Natural killer cell treated with Interleukin-12 subunit alpha and Interleukin-12 subunit beta and Interleukin-15 and Interleukin-18, amount 100 ng/mL, for 72 hours (primary cell): ENCODE data around the gene PRKCB. TPM values are rescaled to one million over a fixed set of nuclear protein-coding genes. Genes with fewer than 3 reads are reported as not detected.

Experiments
- ATAC-seq, 2 donors: fragments of 150-1000 bp; cut with Tn5 transposase in 1 of 2; sonication (Bioruptor Pico), chemical (Tn5 transposase) in 1 of 2; 2 replicates each; pipeline ENCODE4 v1.10.0; 2021
- DNase-seq: peaks from one replicate; pipeline ENCODE4 v3.0.0; 2022; ENCODE audit warnings: low spot score
- H3K27ac Mint-ChIP-seq, 2 donors: 1 replicate in 1 of 2; 2 replicates in 1 of 2; pipeline ENCODE4 v1.8.0; 2022; ENCODE audit warnings: mixed read lengths in 2 of 2, mild to moderate bottlenecking in 1 of 2, moderate library complexity in 1 of 2
- H3K27me3 Mint-ChIP-seq, 2 donors: 1 replicate in 1 of 2; 2 replicates in 1 of 2; pipeline ENCODE4 v1.8.0; 2022; ENCODE audit warnings: mixed read lengths in 2 of 2
- H3K36me3 Mint-ChIP-seq: one replicate; pipeline ENCODE4 v1.8.0; 2022; ENCODE audit warnings: mixed read lengths
- H3K4me1 Mint-ChIP-seq, 2 donors: 1 replicate in 1 of 2; 2 replicates in 1 of 2; pipeline ENCODE4 v1.8.0; 2022; ENCODE audit warnings: low read depth in 2 of 2, mixed read lengths in 2 of 2, mild to moderate bottlenecking in 1 of 2
- H3K4me3 Mint-ChIP-seq: one replicate; pipeline ENCODE4 v1.8.0; 2022; ENCODE audit warnings: mixed read lengths
- H3K9me3 Mint-ChIP-seq: 2 replicates; pipeline ENCODE4 v1.8.0; 2022; ENCODE audit warnings: mixed read lengths
- total RNA-seq, 2 donors: library from RNA; stranded (reverse); gene quantifications; one replicate each; pipeline ENCODE4 v1.2.3, GENCODE V29; 2022

PRKCB gene
- total RNA-seq, 2 donors from 2014 or later, result 193 to 273 TPM

- no peaks in the 10 kb centered on the region for H3K27me3 Mint-ChIP-seq
- H3K36me3 Mint-ChIP-seq, result peaks cover 38% of the 10 kb centered on the region
- H3K27ac Mint-ChIP-seq, result no peak overlapping the region
- DNase-seq (no peak), ATAC-seq (no peak)
- H3K4me3 Mint-ChIP-seq, result no peak overlapping the region
- H3K4me1 Mint-ChIP-seq, result peaks cover 0 to 18% of the 10 kb centered on the region in 2 donors
- H3K9me3 Mint-ChIP-seq, result no peaks in the 10 kb centered on the region
These were observed 288.5 kb downstream of the PRKCB start for GRCh38 chr16:24124291-24124690.

- DNase-seq (no peak), ATAC-seq (no peak)
- H3K36me3 Mint-ChIP-seq, result peaks cover 38% of the 10 kb centered on the region
- no peaks in the 10 kb centered on the region for H3K9me3 Mint-ChIP-seq
- H3K27me3 Mint-ChIP-seq, result no peaks in the 10 kb centered on the region
- peaks cover 0 to 21% of the 10 kb centered on the region in 2 donors for H3K4me1 Mint-ChIP-seq
- no peak overlapping the region for H3K27ac Mint-ChIP-seq
- no peak overlapping the region for H3K4me3 Mint-ChIP-seq
These were observed 289.4 kb downstream of the PRKCB start for GRCh38 chr16:24125214-24125613.

GRCh38 chr16:24129412-24129918 lies 293.7 kb downstream of the PRKCB start:
- Mint-ChIP-seq H3K27ac (no peak overlapping the region), H3K4me1 (peaks cover 4 to 14% of the 10 kb centered on the region in 2 donors), H3K27me3 (no peaks in the 10 kb centered on the region), H3K9me3 (no peaks in the 10 kb centered on the region), H3K36me3 (peaks cover 16% of the 10 kb centered on the region), H3K4me3 (no peak overlapping the region)
- ATAC-seq (no peak), DNase-seq (no peak)

- no peak for ATAC-seq
- no peaks in the 10 kb centered on the region for H3K9me3 Mint-ChIP-seq
- peaks cover 4 to 9% of the 10 kb centered on the region in 2 donors for H3K4me1 Mint-ChIP-seq
- H3K4me3 Mint-ChIP-seq, result no peak overlapping the region
- H3K36me3 Mint-ChIP-seq, result peaks cover 5% of the 10 kb centered on the region
- H3K27me3 Mint-ChIP-seq, result no peaks in the 10 kb centered on the region
- no peak for DNase-seq
- no peak overlapping the region for H3K27ac Mint-ChIP-seq
These were observed 294.8 kb downstream of the PRKCB start for GRCh38 chr16:24130494-24131085.

- Mint-ChIP-seq H3K27ac (no peak overlapping the region), H3K36me3 (no peaks in the 10 kb centered on the region), H3K27me3 (no peaks in the 10 kb centered on the region), H3K9me3 (no peaks in the 10 kb centered on the region), H3K4me1 (peaks cover 4 to 11% of the 10 kb centered on the region in 2 donors), H3K4me3 (no peak overlapping the region)
- DNase-seq, result no peak
- ATAC-seq, result no peak
These were observed 295.5 kb downstream of the PRKCB start for GRCh38 chr16:24131294-24131693.

- H3K4me3 Mint-ChIP-seq, result no peak overlapping the region
- no peak for DNase-seq
- no peak for ATAC-seq
- no peaks in the 10 kb centered on the region for H3K36me3 Mint-ChIP-seq
- no peaks in the 10 kb centered on the region for H3K9me3 Mint-ChIP-seq
- no peak overlapping the region for H3K27ac Mint-ChIP-seq
- H3K4me1 Mint-ChIP-seq, result peaks cover 4 to 11% of the 10 kb centered on the region in 2 donors
- no peaks in the 10 kb centered on the region for H3K27me3 Mint-ChIP-seq
These were observed 296.4 kb downstream of the PRKCB start for GRCh38 chr16:24132048-24132796.

GRCh38 chr16:24132797-24133155 lies 297.0 kb downstream of the PRKCB start:
- Mint-ChIP-seq H3K4me3 (no peak overlapping the region), H3K4me1 (peaks cover 4 to 11% of the 10 kb centered on the region in 2 donors), H3K27ac (no peak overlapping the region), H3K36me3 (no peaks in the 10 kb centered on the region), H3K9me3 (no peaks in the 10 kb centered on the region), H3K27me3 (no peaks in the 10 kb centered on the region)
- ATAC-seq, result no peak
- no peak for DNase-seq

GRCh38 chr16:24135624-24136565 lies 300.1 kb downstream of the PRKCB start:
- ATAC-seq (no peak), DNase-seq (no peak)
- no peak overlapping the region for H3K27ac Mint-ChIP-seq
- H3K4me3 Mint-ChIP-seq, result no peak overlapping the region
- peaks cover 14 to 17% of the 10 kb centered on the region in 2 donors for H3K4me1 Mint-ChIP-seq
- H3K36me3 Mint-ChIP-seq, result no peaks in the 10 kb centered on the region
- no peaks in the 10 kb centered on the region for H3K27me3 Mint-ChIP-seq
- H3K9me3 Mint-ChIP-seq, result no peaks in the 10 kb centered on the region

- Mint-ChIP-seq H3K27me3 (no peaks in the 10 kb centered on the region), H3K9me3 (no peaks in the 10 kb centered on the region), H3K4me1 (peaks cover 17 to 18% of the 10 kb centered on the region in 2 donors), H3K36me3 (no peaks in the 10 kb centered on the region), H3K4me3 (no peak overlapping the region), H3K27ac (no peak overlapping the region)
- DNase-seq (no peak), ATAC-seq (no peak)
These were observed 302.2 kb downstream of the PRKCB start for GRCh38 chr16:24138024-24138423.

GRCh38 chr16:24138575-24138974 lies 302.8 kb downstream of the PRKCB start:
- H3K36me3 Mint-ChIP-seq, result no peaks in the 10 kb centered on the region
- peak overlapping the region in 1 of 2 donors; percentile 36 for H3K27ac Mint-ChIP-seq
- DNase-seq, result no peak
- ATAC-seq, result no peak
- no peak overlapping the region for H3K4me3 Mint-ChIP-seq
- H3K27me3 Mint-ChIP-seq, result no peaks in the 10 kb centered on the region
- H3K9me3 Mint-ChIP-seq, result no peaks in the 10 kb centered on the region
- peaks cover 17 to 19% of the 10 kb centered on the region in 2 donors for H3K4me1 Mint-ChIP-seq

- H3K9me3 Mint-ChIP-seq, result no peaks in the 10 kb centered on the region
- peaks cover 17 to 24% of the 10 kb centered on the region in 2 donors for H3K4me1 Mint-ChIP-seq
- DNase-seq (no peak), ATAC-seq (peak in 1 of 2 donors; percentile 70)
- H3K27ac Mint-ChIP-seq, result peak overlapping the region in 1 of 2 donors; percentile 36
- no peaks in the 10 kb centered on the region for H3K27me3 Mint-ChIP-seq
- H3K36me3 Mint-ChIP-seq, result peaks cover 5% of the 10 kb centered on the region
- no peak overlapping the region for H3K4me3 Mint-ChIP-seq
These were observed 303.5 kb downstream of the PRKCB start for GRCh38 chr16:24139282-24139681.

GRCh38 chr16:24140730-24141129 lies 304.9 kb downstream of the PRKCB start:
- Mint-ChIP-seq H3K4me3 (no peak overlapping the region), H3K27me3 (no peaks in the 10 kb centered on the region), H3K36me3 (peaks cover 12% of the 10 kb centered on the region), H3K4me1 (peaks cover 28 to 31% of the 10 kb centered on the region in 2 donors), H3K27ac (peak overlapping the region in 1 of 2 donors; percentile 36), H3K9me3 (no peaks in the 10 kb centered on the region)
- no peak for DNase-seq
- ATAC-seq, result no peak

GRCh38 chr16:24141466-24141865 lies 305.7 kb downstream of the PRKCB start:
- Mint-ChIP-seq H3K27me3 (no peaks in the 10 kb centered on the region), H3K9me3 (no peaks in the 10 kb centered on the region), H3K4me1 (peaks cover 28 to 30% of the 10 kb centered on the region in 2 donors), H3K27ac (peak overlapping the region in 1 of 2 donors; percentile 30), H3K4me3 (no peak overlapping the region), H3K36me3 (peaks cover 12% of the 10 kb centered on the region)
- DNase-seq, result no peak
- no peak for ATAC-seq
